AG20443 (cell line): Measurements from ENCODE around the gene PCSK6.
A peak's percentile ranks its signal among the peaks of the same experiment; 100 is the strongest.

Experiments
- DNase-seq: peaks from one replicate; pipeline ENCODE4 v3.0.0; 2012; ENCODE audit warnings: low spot score, mixed read lengths

The PCSK6 gene

GRCh38 chr15:101522621-101523559 is 33.4 kb upstream of the PCSK6 start:
- DNase-seq, result peak; percentile 6

GRCh38 chr15:101522091-101522490 is 32.6 kb upstream of the PCSK6 start:
- DNase-seq, result no peak

GRCh38 chr15:101521591-101521990 is 32.1 kb upstream of the PCSK6 start:
- no peak for DNase-seq

GRCh38 chr15:101521069-101521468 is 31.6 kb upstream of the PCSK6 start:
- DNase-seq, result no peak

GRCh38 chr15:101520395-101520794 is 30.9 kb upstream of the PCSK6 start:
- DNase-seq, result no peak

GRCh38 chr15:101517504-101517903 is 28.0 kb upstream of the PCSK6 start:
- DNase-seq, result no peak

GRCh38 chr15:101514318-101514717 is 24.8 kb upstream of the PCSK6 start:
- no peak for DNase-seq

- no peak for DNase-seq
These were observed 22.2 kb upstream of the PCSK6 start for GRCh38 chr15:101511717-101512116.

GRCh38 chr15:101510212-101511197 is 21.0 kb upstream of the PCSK6 start:
- DNase-seq, result no peak

- no peak for DNase-seq
These were observed 19.8 kb upstream of the PCSK6 start for GRCh38 chr15:101509279-101509678.

- DNase-seq, result no peak
These were observed 17.0 kb upstream of the PCSK6 start for GRCh38 chr15:101506491-101506890.

- DNase-seq, result no peak
These were observed 16.3 kb upstream of the PCSK6 start for GRCh38 chr15:101505610-101506337.

- DNase-seq, result peak; percentile 4
These were observed 15.5 kb upstream of the PCSK6 start for GRCh38 chr15:101504866-101505609.

GRCh38 chr15:101504373-101504772 is 14.9 kb upstream of the PCSK6 start:
- DNase-seq, result no peak

GRCh38 chr15:101503296-101503599 is 13.7 kb upstream of the PCSK6 start:
- DNase-seq, result no peak

GRCh38 chr15:101502572-101503295 is 13.2 kb upstream of the PCSK6 start:
- DNase-seq, result no peak

GRCh38 chr15:101501703-101502373 is 12.3 kb upstream of the PCSK6 start:
- DNase-seq, result peak; percentile 78

- DNase-seq, result peak; percentile 13
These were observed 11.5 kb upstream of the PCSK6 start for GRCh38 chr15:101500865-101501551.
